Measurements from ENCODE around the gene C16orf90. TPM values are rescaled to one million over a fixed set of nuclear protein-coding genes. Genes with fewer than 3 reads are reported as not detected.

C16orf90 gene
- total RNA-seq, 1 donor from 2014 or later, result not detected

GRCh38 chr16:3468501-3468900 is 26.8 kb downstream of the C16orf90 start:
- FAIRE-seq, result no peak

GRCh38 chr16:3467921-3468320 is 27.4 kb downstream of the C16orf90 start:
- DNase-seq (ENCODE audit: low spot score in 2 of 2) (no peak), FAIRE-seq (no peak)

More at GRCh38 chr16:3468501-3468900, 26.8 kb downstream of the C16orf90 start:
- no peak for DNase-seq (ENCODE audit: low spot score in 2 of 2)

GRCh38 chr16:3467182-3467581 is 28.1 kb downstream of the C16orf90 start:
- FAIRE-seq, result no peak
- DNase-seq (ENCODE audit: low spot score in 2 of 2), result no peak

GRCh38 chr16:3465911-3466584 is 29.2 kb downstream of the C16orf90 start:
- FAIRE-seq (no peak), DNase-seq (ENCODE audit: low spot score in 2 of 2) (no peak)

- FAIRE-seq (no peak), DNase-seq (ENCODE audit: low spot score in 2 of 2) (no peak)
Measured at GRCh38 chr16:3465301-3465700, 30.0 kb downstream of the C16orf90 start.

- DNase-seq (ENCODE audit: low spot score in 2 of 2), result no peak
- FAIRE-seq, result no peak
Measured at GRCh38 chr16:3461151-3461550, 34.1 kb downstream of the C16orf90 start.

GRCh38 chr16:3460585-3460984 is 34.7 kb downstream of the C16orf90 start:
- FAIRE-seq (no peak), DNase-seq (ENCODE audit: low spot score in 2 of 2) (no peak)

- DNase-seq (ENCODE audit: low spot score in 2 of 2), result no peak
- no peak for FAIRE-seq
Measured at GRCh38 chr16:3460121-3460520, 35.2 kb downstream of the C16orf90 start.

- FAIRE-seq, result no peak
- no peak for DNase-seq (ENCODE audit: low spot score in 2 of 2)
Measured at GRCh38 chr16:3459401-3460090, 35.7 kb downstream of the C16orf90 start.

GRCh38 chr16:3458852-3459361 is 36.4 kb downstream of the C16orf90 start:
- no peak for DNase-seq (ENCODE audit: low spot score in 2 of 2)
- no peak for FAIRE-seq

- DNase-seq (ENCODE audit: low spot score in 2 of 2) (no peak), FAIRE-seq (no peak)
Measured at GRCh38 chr16:3458278-3458851, 36.9 kb downstream of the C16orf90 start.

GRCh38 chr16:3457434-3458252 is 37.6 kb downstream of the C16orf90 start:
- DNase-seq (ENCODE audit: low spot score in 2 of 2), result peak; percentile 99 to 100
- no peak for FAIRE-seq

GRCh38 chr16:3454631-3455147 is 40.6 kb downstream of the C16orf90 start:
- FAIRE-seq (no peak), DNase-seq (ENCODE audit: low spot score in 2 of 2) (no peak)

GRCh38 chr16:3454093-3454492 is 41.2 kb downstream of the C16orf90 start:
- FAIRE-seq, result no peak
- no peak for DNase-seq (ENCODE audit: low spot score in 2 of 2)

GRCh38 chr16:3444032-3444388 is 51.3 kb downstream of the C16orf90 start:
- no peak for FAIRE-seq
- no peak for DNase-seq (ENCODE audit: low spot score in 2 of 2)

Small RNAs within 50 kb of the gene (small RNA-seq; reads per million reads assigned to genes)
- not detected for gene MIR6126

Other genes with a start within 250 kb of the C16orf90 start
- under 0.01 TPM for gene MEFV, start 238.9 kb downstream of the C16orf90 start, total RNA-seq
- 45.7 TPM for gene ZNF263, start 212.0 kb downstream of the C16orf90 start, total RNA-seq
- gene TIGD7, start 190.1 kb downstream of the C16orf90 start, total RNA-seq, result 22.0 TPM
- 33.4 TPM for gene ZNF75A, start 190.0 kb downstream of the C16orf90 start, total RNA-seq
- 0.82 TPM for gene OR2C1, start 139.6 kb downstream of the C16orf90 start, total RNA-seq
- 8.6 TPM for gene ZSCAN32, start 94.5 kb downstream of the C16orf90 start, total RNA-seq
- 10.2 TPM for gene ZNF174, start 94.3 kb downstream of the C16orf90 start, total RNA-seq
- 4.9 TPM for gene ZNF597, start 52.0 kb downstream of the C16orf90 start, total RNA-seq
- 9.4 TPM for gene NAA60, start 51.8 kb downstream of the C16orf90 start, total RNA-seq
- gene CLUAP1, start 5.5 kb upstream of the C16orf90 start, total RNA-seq, result 42.0 TPM
- 0.41 TPM for gene NLRC3, start 81.9 kb upstream of the C16orf90 start, total RNA-seq
- gene SLX4, start 116.1 kb upstream of the C16orf90 start, total RNA-seq, result 4.5 TPM
- gene DNASE1, start 159.2 kb upstream of the C16orf90 start, total RNA-seq, result 25.7 TPM
- 77.9 TPM for gene TRAP1, start 222.0 kb upstream of the C16orf90 start, total RNA-seq

Data from frontal cortex (tissue), 4 donors.